OCI-M1 (cell line): ENCODE measurements around the gene TUT7.

ENCODE experiments used
- DNase-seq: peaks from one replicate; lab custom pipeline; 2025; lab: John Stamatoyannopoulos, UW

The TUT7 gene

DNA sequence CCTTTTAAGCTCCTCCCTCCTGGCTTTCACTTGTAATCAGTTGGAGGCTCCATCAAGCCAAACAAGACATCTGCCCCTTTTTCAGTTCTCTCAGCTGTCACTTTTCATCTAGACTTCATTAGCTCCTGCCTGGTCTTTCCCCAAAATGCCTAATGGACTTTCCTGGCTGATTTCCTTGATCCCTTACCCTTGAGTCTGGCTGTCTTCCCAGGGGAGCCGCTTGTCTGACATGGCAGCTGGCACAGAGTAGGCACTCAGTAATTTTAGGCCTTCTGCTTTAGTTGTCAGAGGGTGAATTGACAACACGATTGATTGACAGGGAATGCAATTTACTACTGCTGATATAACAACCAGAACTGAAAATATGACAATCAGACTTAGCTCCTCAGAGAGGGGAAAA lies 96.8 kb downstream of the TUT7 start:
- no peak for DNase-seq

DNA sequence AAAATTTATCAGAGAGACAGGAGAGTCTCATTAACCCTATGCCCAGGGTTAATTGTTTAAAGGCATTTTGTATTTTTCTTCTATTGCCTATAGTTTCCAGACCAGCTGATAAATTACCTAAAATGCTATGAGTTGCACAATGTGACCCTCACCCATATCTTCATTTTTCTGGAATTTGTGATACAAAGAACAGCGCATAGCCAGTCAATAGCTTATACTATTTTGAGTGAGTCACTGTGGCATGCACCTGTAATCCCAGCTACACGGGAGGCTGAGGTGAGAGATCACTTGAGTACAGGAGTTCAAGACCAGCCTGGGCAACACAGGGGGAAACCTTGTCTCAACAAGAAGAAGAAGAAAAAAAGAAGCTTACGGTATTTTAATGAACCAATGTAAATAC lies 97.6 kb downstream of the TUT7 start:
- DNase-seq = no peak

DNA sequence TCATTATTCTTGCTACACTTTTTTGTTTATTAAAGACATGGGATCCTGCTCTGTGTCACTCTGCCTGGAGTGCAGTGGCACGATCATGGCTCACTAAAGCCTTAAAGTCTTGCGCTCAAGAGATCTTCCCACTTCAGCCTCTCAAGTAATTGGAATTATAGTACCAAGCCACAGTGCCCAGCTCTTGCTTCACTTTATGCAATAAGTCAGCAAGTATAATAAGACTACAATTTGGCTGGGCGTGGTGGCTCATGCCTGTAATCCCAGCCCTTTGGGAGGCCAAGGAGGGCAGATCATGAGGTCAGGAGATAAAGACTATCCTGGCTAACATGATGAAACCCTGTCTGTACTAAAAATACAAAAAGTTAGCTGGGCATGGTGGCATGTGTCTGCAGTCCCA lies 100.6 kb downstream of the TUT7 start:
- no peak for DNase-seq

DNA sequence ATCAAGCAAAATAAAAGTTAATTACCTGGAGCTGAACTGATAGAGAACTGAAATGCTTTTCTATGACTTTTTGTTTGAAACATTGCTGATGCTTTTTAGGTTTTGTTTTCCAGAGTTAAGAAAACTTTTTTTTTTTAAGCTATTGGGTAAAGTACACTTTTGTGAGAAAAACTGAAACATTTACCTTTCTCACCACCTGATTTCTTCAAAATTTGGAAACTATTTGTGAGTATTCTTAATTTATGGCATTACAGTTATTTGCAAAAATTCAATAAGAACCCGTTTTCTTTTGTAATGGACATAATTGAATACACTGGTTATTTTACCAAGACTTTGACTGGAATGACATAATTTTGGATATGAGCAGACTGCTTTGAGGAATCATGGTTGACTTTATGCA lies 101.3 kb downstream of the TUT7 start:
- DNase-seq = peak; percentile 27

DNA sequence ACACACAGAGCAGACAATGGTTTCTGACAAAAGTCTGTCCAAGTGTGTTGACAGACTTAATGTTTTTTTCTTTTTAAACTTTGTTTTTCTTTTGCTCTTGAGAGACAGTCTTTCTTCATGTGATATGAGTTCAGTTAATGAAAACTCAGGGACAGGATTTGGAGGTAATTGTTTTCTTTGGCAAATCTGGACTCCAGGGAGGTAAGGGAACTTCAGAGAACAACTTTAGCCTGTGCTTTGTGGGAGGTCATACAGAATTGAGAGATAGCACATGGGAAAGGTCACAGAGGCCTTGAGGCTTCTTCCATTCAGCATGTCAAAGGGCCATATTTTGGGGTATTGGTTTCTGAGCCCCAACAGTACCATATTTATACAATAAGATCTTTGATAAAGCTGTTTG lies 104.1 kb downstream of the TUT7 start:
- DNase-seq = no peak

DNA sequence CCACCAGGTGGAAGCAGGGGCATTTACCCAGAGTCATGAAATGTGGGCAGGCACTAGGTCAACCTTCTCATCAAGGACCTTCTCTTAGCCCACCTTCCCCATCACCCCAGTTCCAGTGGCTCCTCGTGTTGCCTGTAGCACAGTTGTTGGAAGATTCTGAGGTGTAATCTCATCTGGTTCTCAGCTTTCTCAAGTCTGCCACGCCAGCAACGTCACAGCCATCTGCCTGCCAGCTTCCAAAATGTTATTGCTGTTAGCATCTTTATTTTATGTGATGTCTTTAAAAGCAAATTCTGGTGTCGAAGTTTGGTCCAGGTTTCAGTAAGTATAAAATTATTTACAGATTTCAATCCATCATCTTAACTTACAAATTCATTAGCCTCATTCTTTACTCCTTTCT lies 105.5 kb downstream of the TUT7 start:
- no peak for DNase-seq

DNA sequence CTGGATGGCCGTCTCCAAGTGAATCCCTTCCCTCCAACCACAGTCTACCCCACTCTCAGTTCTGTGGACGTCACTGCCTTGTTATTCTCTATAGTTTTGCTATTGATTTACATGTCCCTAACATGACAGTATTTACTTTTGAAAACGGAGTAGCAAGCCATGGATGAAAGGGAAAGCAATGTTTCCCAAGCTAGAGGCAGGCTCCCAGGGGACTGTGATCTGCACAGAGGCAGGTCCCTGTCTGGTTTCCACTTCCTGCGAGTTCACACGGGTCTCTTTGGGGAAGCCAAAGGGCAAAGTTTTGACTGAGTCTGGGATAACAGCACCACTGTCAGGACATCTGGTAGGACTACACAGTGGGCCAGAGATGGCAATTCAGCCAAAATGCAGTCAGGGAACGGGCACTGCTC lies 107.5 kb downstream of the TUT7 start:
- no peak for DNase-seq

DNA sequence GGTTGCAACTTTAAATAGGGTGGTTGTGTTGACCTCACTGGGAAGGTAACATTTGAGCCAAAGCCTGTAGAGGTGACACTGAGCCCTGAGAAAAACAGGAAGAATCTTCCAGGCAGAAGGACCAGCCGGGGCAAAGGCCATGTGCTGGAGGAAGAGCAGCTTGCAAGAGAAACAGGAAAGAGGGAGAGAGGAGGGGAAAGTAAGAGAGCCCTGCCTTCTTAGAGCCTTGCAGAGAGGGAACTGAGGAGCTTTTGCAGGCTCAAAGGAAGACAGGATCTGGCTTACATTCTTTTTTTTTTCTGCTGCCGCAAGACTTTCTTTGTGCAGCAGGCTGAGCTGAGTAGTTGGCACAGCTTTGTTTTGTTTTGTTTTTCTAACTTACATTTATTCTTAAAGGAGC lies 112.1 kb downstream of the TUT7 start:
- no peak for DNase-seq

DNA sequence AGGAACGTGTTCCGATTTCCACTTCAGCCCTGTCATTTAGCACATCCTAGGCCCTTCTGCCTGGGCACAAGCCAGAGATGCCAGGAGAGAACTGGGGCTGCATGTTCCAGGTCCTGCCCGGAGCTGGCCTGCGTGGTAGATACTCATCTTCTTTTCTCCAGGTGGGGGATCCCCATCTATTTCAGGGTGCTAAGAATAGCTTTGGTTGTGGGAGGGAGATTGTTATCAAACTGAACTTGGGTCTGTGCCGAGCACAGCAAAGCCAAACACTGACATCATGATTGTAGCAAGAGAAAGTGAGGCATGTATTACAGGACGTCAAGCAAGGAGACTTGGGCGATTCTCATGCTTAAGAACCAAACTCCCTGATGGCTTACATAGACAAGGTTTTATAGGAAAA lies 113.0 kb downstream of the TUT7 start:
- DNase-seq = no peak

DNA sequence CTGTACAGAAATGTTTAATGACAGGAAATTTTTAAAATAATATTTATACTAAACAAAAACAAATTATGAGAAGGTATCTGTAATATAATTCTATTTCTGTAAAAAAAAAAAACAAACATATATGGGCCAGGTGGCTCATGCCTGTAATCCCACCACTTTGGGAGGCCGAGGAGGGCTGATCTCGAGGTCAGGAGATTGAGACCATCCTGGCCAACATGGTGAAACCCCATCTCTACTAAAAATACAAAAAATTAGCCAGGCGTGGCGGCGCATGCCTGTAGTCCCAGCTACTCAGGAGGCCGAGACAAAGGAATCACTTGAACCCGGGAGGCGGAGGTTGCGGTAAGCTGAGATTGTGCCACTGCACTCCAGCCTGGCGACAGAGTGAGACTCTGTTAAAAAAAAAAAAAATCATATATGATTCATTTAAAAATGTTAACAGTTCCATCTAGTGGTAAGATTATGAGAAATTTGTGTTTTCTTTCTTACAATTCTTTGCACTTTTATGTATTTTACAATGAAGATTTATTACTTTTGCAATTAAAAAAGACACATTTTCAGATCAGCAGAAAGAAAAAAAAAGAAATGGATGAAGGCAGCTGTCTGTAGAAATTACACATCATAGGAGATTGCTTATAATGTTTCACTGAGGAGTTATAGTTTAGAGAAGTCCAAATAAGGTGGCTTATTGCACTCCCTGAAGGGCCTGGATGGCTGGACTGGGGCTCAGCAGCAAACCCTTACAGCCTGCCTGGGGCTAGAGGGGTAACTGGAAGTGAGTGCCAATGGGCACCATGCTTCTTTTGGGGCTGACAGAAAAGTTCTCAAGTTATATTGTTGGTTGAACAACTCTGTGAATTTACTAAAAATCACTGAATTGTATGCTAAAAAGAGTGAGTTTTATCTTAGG lies 115.1 kb downstream of the TUT7 start:
- peak; percentile 54 for DNase-seq
